GM21367 (cell line): ENCODE measurements around the gene TNFSF15.

Experiments used
- ATAC-seq: cut with Tn5 transposase; IDR thresholded peaks from one replicate; pipeline ENCODE4 v1.9.1; 2021; ENCODE audit not compliant: unreplicated experiment

The TNFSF15 gene

GRCh38 chr9:114789006-114789405 lies 16.8 kb downstream of the TNFSF15 start:
- ATAC-seq, result no peak

GRCh38 chr9:114787781-114788498 lies 17.9 kb downstream of the TNFSF15 start:
- no peak for ATAC-seq

DNA sequence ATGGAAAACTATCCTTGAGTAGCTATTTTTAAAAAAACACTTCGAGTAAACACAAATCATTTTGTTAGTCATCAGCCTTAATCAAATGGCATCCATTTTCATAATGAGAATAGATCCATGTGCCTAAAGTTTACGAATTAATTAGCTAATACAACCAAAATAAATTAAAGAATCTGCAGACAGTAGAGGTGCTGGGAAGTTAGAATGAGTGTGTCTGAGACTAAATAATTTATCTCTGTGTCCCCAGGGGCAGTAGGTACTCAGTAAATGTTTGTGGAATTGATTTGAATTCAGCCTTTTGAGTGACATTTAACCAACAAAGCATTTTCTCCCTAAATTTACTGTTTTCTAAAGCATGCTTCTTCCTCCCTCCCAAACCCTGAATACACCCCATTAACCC lies 18.6 kb downstream of the TNFSF15 start:
- ATAC-seq, result no peak

- ATAC-seq, result no peak
Measured at GRCh38 chr9:114785866-114786650, 19.8 kb downstream of the TNFSF15 start.

DNA sequence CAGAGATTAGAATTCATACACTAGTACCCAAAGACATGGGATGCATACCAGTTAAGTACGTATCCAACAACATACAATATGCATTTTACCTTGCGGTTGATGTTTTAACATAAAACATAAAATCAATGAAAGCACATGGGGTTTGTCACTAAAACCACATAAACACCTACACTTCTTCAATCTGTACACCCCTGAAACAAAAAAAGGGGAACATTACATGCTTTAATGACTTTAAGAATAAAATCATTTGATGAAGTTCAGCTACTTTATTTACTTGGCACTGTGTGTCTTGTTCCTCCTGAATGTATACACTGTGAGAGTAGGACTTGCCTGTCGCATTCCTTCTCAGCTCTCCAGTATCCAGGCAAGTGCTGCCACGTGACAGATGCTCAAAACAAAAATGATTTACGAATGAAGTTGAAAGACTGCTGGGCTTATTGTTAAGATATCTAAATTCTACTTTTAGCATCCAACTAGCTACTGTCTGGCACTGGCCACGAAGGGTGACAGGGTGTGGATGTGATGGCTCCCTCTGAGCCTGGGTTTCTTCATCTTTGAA lies 21.0 kb downstream of the TNFSF15 start:
- ATAC-seq, result no peak

DNA sequence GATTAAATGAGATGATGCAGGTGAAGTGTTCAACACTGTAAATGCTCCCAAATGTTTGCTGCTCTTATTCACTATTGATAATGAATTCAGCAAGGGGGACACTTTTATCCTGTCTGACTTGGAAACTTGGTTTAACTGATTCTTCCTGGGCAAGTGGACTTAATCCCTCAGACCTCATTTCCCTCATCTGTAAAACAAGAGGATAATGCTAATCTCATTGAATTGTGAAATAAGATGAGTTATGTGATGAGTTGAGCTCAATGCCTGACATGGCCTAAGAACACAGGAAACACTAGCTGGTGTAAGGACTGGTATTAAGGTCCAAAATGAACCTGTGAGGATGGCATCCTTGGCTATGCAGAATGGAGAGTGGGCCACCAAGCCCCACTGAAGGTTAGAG lies 23.3 kb downstream of the TNFSF15 start:
- ATAC-seq, result no peak

DNA sequence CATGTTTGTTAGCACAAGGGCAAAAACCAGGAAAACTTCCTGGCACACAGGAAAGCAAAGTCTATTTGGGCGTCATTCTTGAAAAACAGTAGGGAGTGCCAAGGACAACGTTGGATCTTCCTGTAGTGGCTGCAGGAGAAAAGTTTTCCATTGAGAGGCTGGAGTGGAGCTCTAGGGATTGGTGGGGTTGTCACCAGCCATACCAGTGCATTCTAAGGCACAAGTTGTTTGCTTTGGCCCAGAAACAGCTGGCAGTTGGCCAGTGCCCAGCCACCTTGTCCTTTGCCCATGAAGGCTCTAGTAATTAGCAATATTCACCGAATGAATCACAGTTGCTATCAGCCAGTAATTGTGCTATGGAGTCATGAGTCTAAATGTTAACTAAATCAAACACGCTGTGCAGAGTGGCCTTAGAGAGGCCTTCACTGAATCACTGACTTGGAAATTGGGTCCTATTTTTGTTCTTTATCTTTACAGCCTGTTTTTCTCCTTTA lies 26.4 kb downstream of the TNFSF15 start:
- ATAC-seq, result no peak

DNA sequence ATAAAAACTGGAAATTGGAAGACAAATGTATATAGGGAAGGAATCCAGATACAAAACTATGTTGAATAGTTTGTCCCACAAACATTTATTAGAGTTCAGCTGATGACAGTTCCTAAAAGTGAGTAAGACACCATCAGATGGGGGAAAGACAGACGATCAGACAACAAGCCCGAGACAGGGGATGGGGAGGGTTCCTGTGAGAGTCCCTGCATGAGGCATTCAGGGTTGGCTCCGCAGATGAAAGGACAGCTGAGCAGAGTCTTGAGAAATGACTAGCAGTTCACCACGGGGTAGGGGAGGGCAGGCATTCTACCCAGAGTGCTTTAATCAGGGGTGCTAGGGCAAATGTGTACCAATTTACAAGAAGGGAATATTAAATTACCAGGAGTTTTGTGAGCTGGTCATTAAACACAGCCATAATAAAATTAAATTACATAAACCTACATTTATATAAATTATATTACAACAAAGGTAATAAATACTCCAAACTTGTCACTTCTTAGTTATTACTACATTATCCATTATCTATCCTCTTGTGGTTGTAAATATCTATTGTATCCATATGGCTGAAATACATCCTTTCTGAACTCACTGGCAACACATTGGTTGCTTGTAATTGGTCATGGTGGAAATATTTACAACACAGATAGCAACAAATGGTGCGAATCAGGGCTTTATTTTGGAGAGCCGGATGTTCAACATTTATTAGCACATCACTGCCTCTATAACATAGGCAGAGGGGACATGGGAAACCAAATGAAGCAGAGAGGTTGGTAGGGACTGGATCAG lies 27.8 kb downstream of the TNFSF15 start:
- ATAC-seq, result no peak

DNA sequence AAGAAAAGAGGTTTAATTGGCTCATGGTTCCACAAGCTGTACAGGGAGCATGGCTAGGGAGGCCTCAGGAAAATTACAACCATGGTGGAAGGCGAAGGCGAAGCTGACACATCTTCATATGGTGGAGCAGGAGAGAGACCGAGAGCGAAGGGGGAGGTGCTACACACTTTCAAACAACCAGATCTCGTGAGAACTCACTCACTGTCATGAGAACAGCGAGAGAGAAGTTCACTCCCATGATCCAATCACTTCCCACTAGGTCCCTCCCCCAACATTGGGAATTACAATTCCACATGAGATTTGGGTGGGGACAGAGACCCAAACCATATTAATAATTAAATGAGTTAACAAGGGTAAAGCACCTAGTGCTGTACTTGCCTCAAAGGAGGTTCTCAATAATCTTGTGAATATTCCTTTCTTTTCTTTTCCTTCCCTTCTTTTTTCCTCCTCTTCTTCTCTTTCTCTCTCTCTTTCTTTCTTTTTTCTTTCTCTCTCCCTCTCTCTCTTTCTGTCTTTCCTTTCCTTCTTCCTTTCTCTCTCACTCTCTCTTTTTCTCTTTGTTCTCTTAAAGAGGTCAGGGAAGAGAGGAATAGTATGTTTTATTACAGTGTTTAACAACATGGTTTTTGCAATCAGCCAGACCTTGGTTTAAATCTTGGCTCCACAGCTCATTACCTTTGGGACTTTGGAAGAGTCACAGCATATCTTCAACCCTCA lies 29.0 kb downstream of the TNFSF15 start:
- no peak for ATAC-seq

GRCh38 chr9:114775981-114776380 lies 29.9 kb downstream of the TNFSF15 start:
- no peak for ATAC-seq

GRCh38 chr9:114775121-114775520 lies 30.7 kb downstream of the TNFSF15 start:
- ATAC-seq, result no peak

- ATAC-seq, result no peak
Measured at GRCh38 chr9:114774524-114774923, 31.3 kb downstream of the TNFSF15 start.

GRCh38 chr9:114771889-114772288 lies 34.0 kb downstream of the TNFSF15 start:
- no peak for ATAC-seq

DNA sequence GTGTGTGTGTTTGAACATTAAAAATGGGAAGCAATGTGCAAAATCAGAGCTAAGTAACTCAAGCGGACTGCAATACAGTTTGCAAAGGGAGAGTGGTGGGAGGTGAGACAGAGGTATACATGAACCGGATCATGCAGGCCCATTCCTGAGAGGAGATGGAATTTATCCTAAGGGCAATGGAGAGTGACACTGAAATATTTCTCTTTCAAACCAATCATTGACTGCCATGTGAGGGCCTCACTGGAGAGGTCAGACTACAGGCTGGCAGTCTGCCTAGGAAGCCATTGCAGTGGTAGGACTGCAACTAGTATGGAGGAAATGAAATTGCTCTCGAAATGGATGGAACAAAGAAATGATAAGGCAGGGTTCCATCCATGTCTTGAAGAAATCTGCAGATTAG lies 34.8 kb downstream of the TNFSF15 start:
- no peak for ATAC-seq

DNA sequence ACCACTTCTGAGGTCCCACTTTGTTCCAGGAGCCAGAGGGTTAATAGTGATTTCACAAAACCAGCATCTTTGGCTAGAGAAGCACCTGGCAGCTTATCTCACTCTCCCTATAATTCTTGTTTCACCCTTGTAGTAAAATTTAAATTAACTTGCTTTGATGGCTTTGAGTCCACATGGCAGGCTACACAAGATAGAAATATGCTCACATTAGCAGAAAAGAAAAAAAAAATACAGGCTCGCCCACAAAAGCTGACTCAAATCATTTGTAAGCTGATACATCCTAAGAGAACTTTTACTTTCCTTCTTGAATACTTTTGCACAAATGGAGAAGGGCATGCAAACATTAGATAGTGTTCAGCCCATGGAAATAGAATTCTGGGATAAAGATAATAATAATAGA lies 36.2 kb downstream of the TNFSF15 start:
- ATAC-seq, result no peak

GRCh38 chr9:114763220-114763619 lies 42.6 kb downstream of the TNFSF15 start:
- no peak for ATAC-seq

- ATAC-seq, result no peak
Measured at GRCh38 chr9:114761523-114761922, 44.3 kb downstream of the TNFSF15 start.

DNA sequence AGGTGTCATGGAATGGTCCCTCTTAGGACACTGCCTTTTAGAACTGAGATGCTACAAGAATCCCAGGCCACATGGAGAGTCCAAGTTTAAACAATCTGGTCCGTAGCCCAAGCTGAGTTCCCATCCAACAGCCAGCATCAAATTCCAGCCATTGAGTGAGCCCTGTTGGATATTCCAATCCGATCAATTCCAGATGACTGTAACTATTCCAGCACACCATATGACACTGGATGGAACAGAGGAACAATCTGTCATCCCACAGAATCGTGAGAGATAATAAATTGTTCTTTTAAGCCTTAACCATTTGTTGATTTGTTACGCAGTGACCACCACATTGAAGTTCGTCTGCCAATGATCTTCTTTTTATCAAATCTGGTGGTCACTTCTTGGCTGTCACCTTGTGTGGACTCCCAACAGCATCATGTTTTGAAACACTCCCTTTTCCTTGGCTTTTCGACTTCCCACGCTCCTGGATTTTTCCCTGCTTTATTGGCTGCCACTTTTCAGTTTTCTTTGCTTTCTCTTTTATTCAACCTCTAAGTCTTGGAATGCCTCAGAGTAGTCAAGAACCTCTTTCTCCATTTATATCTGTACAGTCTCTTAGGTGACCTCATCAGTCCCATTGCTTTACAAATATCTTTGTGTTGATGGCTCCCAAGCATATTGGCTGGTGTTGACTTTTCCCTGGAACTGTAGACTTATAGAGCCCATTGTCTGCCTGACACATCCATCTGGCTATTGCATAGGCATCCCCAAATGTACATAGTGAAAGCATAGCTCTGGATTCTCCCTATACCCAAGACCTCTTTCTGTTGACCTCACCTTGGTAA lies 46.1 kb downstream of the TNFSF15 start:
- ATAC-seq, result no peak

- no peak for ATAC-seq
Measured at GRCh38 chr9:114757984-114758383, 47.9 kb downstream of the TNFSF15 start.

- no peak for ATAC-seq
Measured at GRCh38 chr9:114757395-114757794, 48.4 kb downstream of the TNFSF15 start.
